ENCODE results near the gene PDS5B.

DNA sequence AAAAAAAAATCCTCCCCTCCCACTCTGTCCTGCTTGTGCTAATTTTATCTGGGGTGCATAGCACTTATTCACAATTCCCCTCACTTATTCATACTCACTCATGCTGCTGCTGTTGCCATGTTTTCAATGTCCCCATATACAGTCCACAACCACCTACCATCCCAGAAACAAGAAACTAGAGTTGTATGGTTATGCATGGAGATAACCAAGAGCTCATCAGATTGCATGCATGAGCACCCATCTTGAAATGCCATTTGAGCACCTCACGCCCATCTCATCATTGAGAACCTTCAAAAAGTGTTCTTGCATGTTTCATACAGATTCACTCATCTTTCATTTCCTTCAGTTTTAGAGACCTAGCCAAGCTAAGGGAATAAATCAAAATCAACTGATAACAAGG lies 32.5 kb upstream of the PDS5B start:
- TF ChIP-seq, protein P1, sequence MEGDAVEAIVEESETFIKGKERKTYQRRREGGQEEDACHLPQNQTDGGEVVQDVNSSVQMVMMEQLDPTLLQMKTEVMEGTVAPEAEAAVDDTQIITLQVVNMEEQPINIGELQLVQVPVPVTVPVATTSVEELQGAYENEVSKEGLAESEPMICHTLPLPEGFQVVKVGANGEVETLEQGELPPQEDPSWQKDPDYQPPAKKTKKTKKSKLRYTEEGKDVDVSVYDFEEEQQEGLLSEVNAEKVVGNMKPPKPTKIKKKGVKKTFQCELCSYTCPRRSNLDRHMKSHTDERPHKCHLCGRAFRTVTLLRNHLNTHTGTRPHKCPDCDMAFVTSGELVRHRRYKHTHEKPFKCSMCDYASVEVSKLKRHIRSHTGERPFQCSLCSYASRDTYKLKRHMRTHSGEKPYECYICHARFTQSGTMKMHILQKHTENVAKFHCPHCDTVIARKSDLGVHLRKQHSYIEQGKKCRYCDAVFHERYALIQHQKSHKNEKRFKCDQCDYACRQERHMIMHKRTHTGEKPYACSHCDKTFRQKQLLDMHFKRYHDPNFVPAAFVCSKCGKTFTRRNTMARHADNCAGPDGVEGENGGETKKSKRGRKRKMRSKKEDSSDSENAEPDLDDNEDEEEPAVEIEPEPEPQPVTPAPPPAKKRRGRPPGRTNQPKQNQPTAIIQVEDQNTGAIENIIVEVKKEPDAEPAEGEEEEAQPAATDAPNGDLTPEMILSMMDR (IDR thresholded peaks at IDR 0.05): no peak
- no peak for TF ChIP-seq POLR2A (IDR thresholded peaks at IDR 0.05)

All from Peyer's patch (tissue), 4 donors.